Measurements from ENCODE around the gene ATXN1.

DNA sequence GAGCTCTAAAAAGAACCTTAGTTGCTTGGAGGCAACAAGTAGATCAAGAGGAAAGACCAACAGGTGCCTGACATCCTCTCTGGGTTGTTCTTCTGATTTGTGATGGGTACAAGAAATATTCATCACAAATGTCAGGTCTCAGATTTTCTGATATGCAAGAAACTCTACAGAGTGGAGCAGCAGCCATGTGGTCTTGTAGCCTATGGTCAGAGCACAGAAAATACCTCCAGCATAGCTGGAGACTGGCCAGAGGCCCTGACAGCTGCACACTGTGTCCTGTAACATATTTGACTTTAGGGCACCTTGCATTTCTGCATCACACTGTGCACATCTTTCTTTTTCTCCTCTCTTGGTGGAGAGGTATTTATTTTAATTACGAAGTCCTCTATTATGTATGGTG lies 406.6 kb downstream of the ATXN1 start:
- TF ChIP-seq EZH2phosphoT487 (IDR thresholded peaks at IDR 0.05; ENCODE audit: borderline replicate concordance, low read length) (no peak), EZH2 (IDR thresholded peaks at IDR 0.05; ENCODE audit: low read length, unreplicated experiment) (no peak)
- TF ChIP-seq, protein P1, sequence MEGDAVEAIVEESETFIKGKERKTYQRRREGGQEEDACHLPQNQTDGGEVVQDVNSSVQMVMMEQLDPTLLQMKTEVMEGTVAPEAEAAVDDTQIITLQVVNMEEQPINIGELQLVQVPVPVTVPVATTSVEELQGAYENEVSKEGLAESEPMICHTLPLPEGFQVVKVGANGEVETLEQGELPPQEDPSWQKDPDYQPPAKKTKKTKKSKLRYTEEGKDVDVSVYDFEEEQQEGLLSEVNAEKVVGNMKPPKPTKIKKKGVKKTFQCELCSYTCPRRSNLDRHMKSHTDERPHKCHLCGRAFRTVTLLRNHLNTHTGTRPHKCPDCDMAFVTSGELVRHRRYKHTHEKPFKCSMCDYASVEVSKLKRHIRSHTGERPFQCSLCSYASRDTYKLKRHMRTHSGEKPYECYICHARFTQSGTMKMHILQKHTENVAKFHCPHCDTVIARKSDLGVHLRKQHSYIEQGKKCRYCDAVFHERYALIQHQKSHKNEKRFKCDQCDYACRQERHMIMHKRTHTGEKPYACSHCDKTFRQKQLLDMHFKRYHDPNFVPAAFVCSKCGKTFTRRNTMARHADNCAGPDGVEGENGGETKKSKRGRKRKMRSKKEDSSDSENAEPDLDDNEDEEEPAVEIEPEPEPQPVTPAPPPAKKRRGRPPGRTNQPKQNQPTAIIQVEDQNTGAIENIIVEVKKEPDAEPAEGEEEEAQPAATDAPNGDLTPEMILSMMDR (conservative IDR thresholded peaks at IDR 0.05; ENCODE audit: low read depth, low read length) = no peak

All from PC-3 (cell line).